RWPE1 (cell line): ENCODE data around the gene RBKS.

ENCODE experiments used
- CTCF ChIA-PET: fragments of 350-600 bp; sonication (Branson Sonifier 250); formaldehyde crosslinking; extraction: SDS; loops from one replicate; lab custom pipeline; 2021; lab: Yijun Ruan, JAX
- POLR2A ChIA-PET: fragments of 400-600 bp; formaldehyde crosslinking; extraction: SDS; loops from one replicate; lab custom pipeline; 2020; ENCODE audit warnings: antibody characterized with exemption; ENCODE audit not compliant: low non-redundant PET; lab: Yijun Ruan, JAX
- DNase-seq: peaks from one replicate; pipeline ENCODE4 v3.0.0; 2012; ENCODE audit warnings: low spot score
- H3K27ac ChIP-seq: fragments of 450-650 bp; 2 replicates; pipeline ENCODE4 v1.5.1; 2017
- CTCF ChIP-seq: fragments of 450-650 bp; conservative IDR thresholded peaks from 2 replicates; pipeline ENCODE4 v1.5.1; 2017; ENCODE audit warnings: low read depth, mild to moderate bottlenecking

Gene RBKS

GRCh38 chr2:27855476-27855875 lies 34.7 kb downstream of the RBKS start:
- CTCF ChIA-PET, result interaction anchor here (1.1 kb wide), 1 partner anchor 8 kb away, joined by 3 read pairs; no protein-coding TSS in a partner anchor
- no peak for TF ChIP-seq CTCF
- POLR2A ChIA-PET, result no interaction called here
- H3K27ac ChIP-seq, result no peak overlapping the region
- DNase-seq, result peak; percentile 35

GRCh38 chr2:27854229-27854862 lies 35.8 kb downstream of the RBKS start:
- CTCF ChIA-PET, result interaction anchor here (0.6 to 1.0 kb wide), 3 partner anchors 25 to 64 kb away, joined by 3 to 7 read pairs (median 3); no protein-coding TSS in a partner anchor
- no peak for TF ChIP-seq CTCF
- H3K27ac ChIP-seq, result no peak overlapping the region
- no peak for DNase-seq
- POLR2A ChIA-PET, result no interaction called here

- no peak for DNase-seq
- H3K27ac ChIP-seq, result no peak overlapping the region
- no peak for TF ChIP-seq CTCF
- POLR2A ChIA-PET, result no interaction called here
- CTCF ChIA-PET, result interaction anchor here (0.6 kb wide), 1 partner anchor 51 kb away, joined by 6 read pairs; no protein-coding TSS in a partner anchor
Observed at GRCh38 chr2:27852691-27853090, 37.5 kb downstream of the RBKS start.

- POLR2A ChIA-PET, result no interaction called here
Observed at GRCh38 chr2:27849558-27850205, 40.5 kb downstream of the RBKS start.

GRCh38 chr2:27847333-27847732 lies 42.9 kb downstream of the RBKS start:
- CTCF ChIA-PET, result interaction anchor here (0.6 to 1.1 kb wide), 5 partner anchors 8 to 702 kb away, joined by 3 to 4 read pairs (median 3); no protein-coding TSS in a partner anchor

More at GRCh38 chr2:27849558-27850205, 40.5 kb downstream of the RBKS start:
- no peak overlapping the region for H3K27ac ChIP-seq
- DNase-seq, result no peak
- CTCF ChIA-PET, result interaction anchor here (0.5 kb wide), 1 partner anchor 91 kb away, joined by 3 read pairs; no protein-coding TSS in a partner anchor
- TF ChIP-seq CTCF, result no peak

More at GRCh38 chr2:27847333-27847732, 42.9 kb downstream of the RBKS start:
- no peak overlapping the region for H3K27ac ChIP-seq
- POLR2A ChIA-PET, result no interaction called here
- no peak for TF ChIP-seq CTCF
- no peak for DNase-seq
